Astrocyte (in vitro differentiated cells and primary cell): Measurements from ENCODE around the gene MTHFD1. TPM values are rescaled to one million over a fixed set of nuclear protein-coding genes. Genes with fewer than 3 reads are reported as not detected.

Experiments
- DNase-seq: peaks from one replicate; pipeline ENCODE4 v3.0.0-alpha.2; 2010; ENCODE audit warnings: low read depth
- FAIRE-seq: peaks from 2 replicates; lab custom pipeline; 2011; peaks lifted over from hg19 to GRCh38; lab: Jason Lieb, UNC
- H2AFZ ChIP-seq: 2 replicates; pipeline ENCODE4 v1.6.0; 2012; ENCODE audit warnings: low read depth, low read length, inconsistent platforms
- H3K27ac ChIP-seq: 2 replicates; pipeline ENCODE4 v1.5.1; 2011; ENCODE audit warnings: low read depth, low read length, inconsistent platforms
- H3K27me3 ChIP-seq: 2 replicates; pipeline ENCODE4 v1.6.0; 2011; ENCODE audit warnings: low read length, inconsistent platforms; ENCODE audit not compliant: insufficient read depth
- H3K36me3 ChIP-seq: 2 replicates; pipeline ENCODE4 v1.5.1; 2011; ENCODE audit warnings: low read length, inconsistent platforms; ENCODE audit not compliant: insufficient read depth
- H3K4me1 ChIP-seq: 2 replicates; pipeline ENCODE4 v1.5.1; 2011; ENCODE audit warnings: low read length, inconsistent platforms; ENCODE audit not compliant: insufficient read depth
- H3K4me2 ChIP-seq: 2 replicates; pipeline ENCODE4 v1.6.0; 2012; ENCODE audit warnings: low read length, inconsistent platforms
- H3K4me3 ChIP-seq: 2 replicates; pipeline ENCODE4 v1.5.1; 2011; ENCODE audit warnings: low read depth, mild to moderate bottlenecking, low read length, inconsistent platforms; ENCODE audit not compliant: insufficient read depth
- H3K79me2 ChIP-seq: 2 replicates; pipeline ENCODE4 v1.6.0; 2012; ENCODE audit warnings: mild to moderate bottlenecking, low read length, inconsistent platforms; ENCODE audit not compliant: insufficient read depth
- H3K9ac ChIP-seq: 2 replicates; pipeline ENCODE4 v1.6.0; 2012; ENCODE audit warnings: mild to moderate bottlenecking, low read length, inconsistent platforms
- H3K9me3 ChIP-seq: 2 replicates; pipeline ENCODE4 v1.5.1; 2012; ENCODE audit warnings: low read depth, mild to moderate bottlenecking, low read length, inconsistent platforms; ENCODE audit not compliant: insufficient read depth
- H4K20me1 ChIP-seq: 2 replicates; pipeline ENCODE4 v1.6.0; 2012; ENCODE audit warnings: low read length, inconsistent platforms; ENCODE audit not compliant: insufficient read depth
- H3K27ac Mint-ChIP-seq: one replicate; pipeline ENCODE4 v1.8.0; 2021; ENCODE audit warnings: mild to moderate bottlenecking, mixed read lengths; ENCODE audit not compliant: unreplicated experiment
- H3K27me3 Mint-ChIP-seq: one replicate; pipeline ENCODE4 v1.8.0; 2021; ENCODE audit warnings: low read depth, mixed read lengths; ENCODE audit not compliant: unreplicated experiment
- H3K36me3 Mint-ChIP-seq: one replicate; pipeline ENCODE4 v1.8.0; 2021; ENCODE audit warnings: low read depth, mixed read lengths; ENCODE audit not compliant: unreplicated experiment
- H3K4me1 Mint-ChIP-seq: one replicate; pipeline ENCODE4 v1.8.0; 2021; ENCODE audit warnings: low read depth, mixed read lengths; ENCODE audit not compliant: unreplicated experiment
- H3K4me3 Mint-ChIP-seq: one replicate; pipeline ENCODE4 v1.8.0; 2021; ENCODE audit warnings: mild to moderate bottlenecking, moderate library complexity, mixed read lengths; ENCODE audit not compliant: unreplicated experiment
- H3K9me3 Mint-ChIP-seq: one replicate; pipeline ENCODE4 v1.8.0; 2021; ENCODE audit warnings: mild to moderate bottlenecking, mixed read lengths; ENCODE audit not compliant: unreplicated experiment
- CTCF ChIP-seq: IDR thresholded peaks from 2 replicates; pipeline ENCODE4 v1.5.1; 2011; ENCODE audit warnings: low read depth, mild to moderate bottlenecking, inconsistent platforms, low read length, moderate library complexity; ENCODE audit not compliant: insufficient read depth
- EZH2 ChIP-seq: IDR thresholded peaks from 2 replicates; pipeline ENCODE4 v1.6.1; 2012; ENCODE audit warnings: mild to moderate bottlenecking, low read length, inconsistent platforms; ENCODE audit not compliant: insufficient read depth
- total RNA-seq: library from RNA; stranded (reverse); gene quantifications from 2 replicates; pipeline ENCODE4 v1.2.1, GENCODE V29; 2021

MTHFD1 gene
- total RNA-seq, 1 donor from 2014 or later, result 56.9 TPM

DNA sequence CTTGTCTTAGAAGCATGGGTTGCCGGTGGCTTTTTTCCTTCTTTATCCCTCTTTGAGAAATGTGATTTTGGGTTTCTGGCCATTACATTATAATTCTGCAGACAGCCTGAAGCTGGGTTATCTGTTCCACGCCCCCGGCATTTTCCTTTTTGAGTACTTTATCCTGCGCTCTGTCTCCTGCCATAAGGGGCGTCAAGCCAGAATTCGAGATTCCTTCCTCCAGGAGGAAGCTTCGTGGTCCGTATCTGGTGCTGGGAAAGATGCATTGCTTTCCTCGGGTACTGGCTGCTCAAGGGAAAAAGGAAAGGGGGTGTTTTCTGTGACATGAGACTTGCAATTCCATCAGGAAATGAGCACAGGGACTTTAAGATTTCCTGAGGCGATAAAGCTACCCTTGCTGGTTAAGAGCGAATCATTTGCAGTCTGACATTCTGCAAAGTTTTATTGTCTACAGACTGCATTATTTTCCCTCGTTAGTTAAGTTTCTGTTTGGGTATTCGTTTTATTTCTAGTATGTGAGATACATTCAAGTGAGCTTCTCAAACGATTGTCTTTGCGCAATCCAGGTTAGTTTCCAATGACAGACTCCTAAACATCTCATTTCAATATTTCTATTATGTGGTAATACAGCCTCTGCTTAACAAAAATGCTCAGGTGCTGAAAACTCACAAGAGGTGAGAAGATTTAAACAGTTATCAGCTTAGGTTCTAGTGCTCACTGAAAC lies 77.8 kb downstream of the MTHFD1 start:
- Histone ChIP-seq H3K27ac (no peak overlapping the region), H2AFZ (peak overlapping the region; percentile 81)

GRCh38 chr14:64467101-64467500 lies 78.9 kb downstream of the MTHFD1 start:
- H3K4me3 ChIP-seq, result no peak overlapping the region
- H3K79me2 ChIP-seq, result no peaks in the 10 kb centered on the region
- no peak overlapping the region for H3K4me3 Mint-ChIP-seq
- no peaks in the 10 kb centered on the region for H3K36me3 ChIP-seq
- H3K9ac ChIP-seq, result no peak overlapping the region
- no peaks in the 10 kb centered on the region for H4K20me1 ChIP-seq
- DNase-seq, result no peak
- no peaks in the 10 kb centered on the region for H3K27me3 Mint-ChIP-seq
- no peaks in the 10 kb centered on the region for H3K36me3 Mint-ChIP-seq
- H3K4me2 ChIP-seq, result no peak overlapping the region
- no peak overlapping the region for H3K27ac Mint-ChIP-seq
- TF ChIP-seq EZH2, result no peak
- TF ChIP-seq CTCF, result no peak
- no peaks in the 10 kb centered on the region for H3K4me1 ChIP-seq
- no peaks in the 10 kb centered on the region for H3K27me3 ChIP-seq
- no peak overlapping the region for H2AFZ ChIP-seq
- H3K9me3 ChIP-seq, result no peaks in the 10 kb centered on the region
- peaks cover 9% of the 10 kb centered on the region for H3K4me1 Mint-ChIP-seq
- H3K27ac ChIP-seq, result no peak overlapping the region
- H3K9me3 Mint-ChIP-seq, result no peaks in the 10 kb centered on the region
- FAIRE-seq, result no peak

More for the DNA sequence above, 77.8 kb downstream of the MTHFD1 start:
- peak; percentile 59 for DNase-seq
- Histone ChIP-seq H3K9ac (peak overlapping the region; percentile 81), H4K20me1 (no peaks in the 10 kb centered on the region), H3K9me3 (no peaks in the 10 kb centered on the region), H3K4me2 (peak overlapping the region; percentile 92), H3K4me3 (peak overlapping the region; percentile 83), H3K27me3 (no peaks in the 10 kb centered on the region), H3K36me3 (no peaks in the 10 kb centered on the region), H3K4me1 (no peaks in the 10 kb centered on the region), H3K79me2 (no peaks in the 10 kb centered on the region)
- Mint-ChIP-seq H3K27me3 (no peaks in the 10 kb centered on the region), H3K4me3 (peak overlapping the region; percentile 95), H3K9me3 (no peaks in the 10 kb centered on the region), H3K27ac (peak overlapping the region; percentile 78), H3K36me3 (peaks cover 4% of the 10 kb centered on the region), H3K4me1 (peaks cover 9% of the 10 kb centered on the region)
- peak; percentile 25 for TF ChIP-seq CTCF
- TF ChIP-seq EZH2, result no peak
- FAIRE-seq, result peak; percentile 50

DNA sequence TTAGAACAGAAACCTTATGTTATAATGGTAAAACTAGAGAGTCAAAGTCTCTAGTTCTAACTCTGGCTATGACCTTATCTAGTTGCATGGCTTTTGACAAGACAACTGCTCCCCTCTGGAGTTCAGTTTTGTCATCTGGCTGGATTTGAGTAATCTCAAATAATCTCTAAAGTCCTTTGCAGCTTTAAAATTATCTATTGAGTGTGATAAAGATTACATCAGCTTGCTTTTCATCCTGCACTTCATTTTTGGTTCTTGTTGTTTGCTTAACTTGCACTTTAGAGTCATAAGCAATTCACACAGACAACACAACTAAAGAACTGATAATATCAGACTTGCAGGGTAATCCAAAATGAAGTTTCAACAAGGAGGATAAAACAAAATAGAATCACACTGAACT lies 79.4 kb downstream of the MTHFD1 start:
- H3K9me3 ChIP-seq, result no peaks in the 10 kb centered on the region
- DNase-seq (no peak), FAIRE-seq (peak; percentile 85)
- Mint-ChIP-seq H3K4me3 (no peak overlapping the region), H3K4me1 (peaks cover 9% of the 10 kb centered on the region), H3K36me3 (no peaks in the 10 kb centered on the region), H3K27me3 (no peaks in the 10 kb centered on the region), H3K9me3 (no peaks in the 10 kb centered on the region), H3K27ac (no peak overlapping the region)
- H3K4me1 ChIP-seq, result no peaks in the 10 kb centered on the region
- H3K9ac ChIP-seq, result no peak overlapping the region
- no peaks in the 10 kb centered on the region for H3K36me3 ChIP-seq
- H3K79me2 ChIP-seq, result no peaks in the 10 kb centered on the region
- no peaks in the 10 kb centered on the region for H4K20me1 ChIP-seq
- no peaks in the 10 kb centered on the region for H3K27me3 ChIP-seq
- no peak for TF ChIP-seq EZH2
- TF ChIP-seq CTCF, result no peak
- no peak overlapping the region for H3K4me2 ChIP-seq
- H3K27ac ChIP-seq, result no peak overlapping the region
- no peak overlapping the region for H3K4me3 ChIP-seq
- H2AFZ ChIP-seq, result no peak overlapping the region
